Measurements from ENCODE around the gene ZNF823.

- TF ChIP-seq CTCF (IDR thresholded peaks at IDR 0.05; ENCODE audit: low read length) (no peak), EZH2 (IDR thresholded peaks at IDR 0.05; ENCODE audit: borderline replicate concordance, low read length) (no peak)
Observed at GRCh38 chr19:11759805-11760204, 21.1 kb upstream of the ZNF823 start.

Measured in OCI-LY1 (cell line).